SK-N-SH treated with all-trans-retinoic acid at 6 μM for 48 hours (cell line): Measurements from ENCODE around the gene ZNRF2.
A peak's percentile ranks its signal among the peaks of the same experiment; 100 is the strongest.

ENCODE experiments used
- ARNTL ChIP-seq: fragments of 450-650 bp; formaldehyde crosslinking; IDR thresholded peaks from 2 replicates; pipeline ENCODE4 v1.5.0; 2020; ENCODE audit warnings: low read depth, mild to moderate bottlenecking, moderate library complexity, borderline replicate concordance
- CREB5 ChIP-seq: fragments of 250-450 bp; sonication (Bioruptor Pico); IDR thresholded peaks from 2 replicates; pipeline ENCODE4 v1.5.1; 2020; ENCODE audit warnings: low read depth, mild to moderate bottlenecking, moderate library complexity
- CSDC2 ChIP-seq: fragments of 250-450 bp; sonication (Bioruptor Pico); IDR thresholded peaks from 2 replicates; pipeline ENCODE4 v1.5.0; 2020; ENCODE audit warnings: mild to moderate bottlenecking, moderate library complexity
- ISL1 ChIP-seq: fragments of 250-450 bp; sonication (Bioruptor Pico); IDR thresholded peaks from 2 replicates; pipeline ENCODE4 v2.1.2; 2022; ENCODE audit warnings: mild to moderate bottlenecking, moderate library complexity
- PPARA ChIP-seq: fragments of 250-450 bp; sonication (Bioruptor Pico); IDR thresholded peaks from 2 replicates; pipeline ENCODE4 v1.5.0; 2020; ENCODE audit warnings: mild to moderate bottlenecking, borderline replicate concordance
- ZFP3 ChIP-seq: fragments of 250-450 bp; sonication (Bioruptor Pico); IDR thresholded peaks from 2 replicates; pipeline ENCODE4 v1.5.0; 2020; ENCODE audit warnings: mild to moderate bottlenecking, moderate library complexity
- ZNF70 ChIP-seq: fragments of 450-650 bp; formaldehyde crosslinking; IDR thresholded peaks from 2 replicates; pipeline ENCODE4 v1.5.0; 2020; ENCODE audit warnings: mild to moderate bottlenecking, moderate library complexity
- TF ChIP-seq, protein P1 (sequence below): fragments of 250-450 bp; sonication (Bioruptor Pico); IDR thresholded peaks from 2 replicates; pipeline ENCODE4 v1.5.0; 2020; ENCODE audit warnings: mild to moderate bottlenecking, moderate library complexity

DNA sequence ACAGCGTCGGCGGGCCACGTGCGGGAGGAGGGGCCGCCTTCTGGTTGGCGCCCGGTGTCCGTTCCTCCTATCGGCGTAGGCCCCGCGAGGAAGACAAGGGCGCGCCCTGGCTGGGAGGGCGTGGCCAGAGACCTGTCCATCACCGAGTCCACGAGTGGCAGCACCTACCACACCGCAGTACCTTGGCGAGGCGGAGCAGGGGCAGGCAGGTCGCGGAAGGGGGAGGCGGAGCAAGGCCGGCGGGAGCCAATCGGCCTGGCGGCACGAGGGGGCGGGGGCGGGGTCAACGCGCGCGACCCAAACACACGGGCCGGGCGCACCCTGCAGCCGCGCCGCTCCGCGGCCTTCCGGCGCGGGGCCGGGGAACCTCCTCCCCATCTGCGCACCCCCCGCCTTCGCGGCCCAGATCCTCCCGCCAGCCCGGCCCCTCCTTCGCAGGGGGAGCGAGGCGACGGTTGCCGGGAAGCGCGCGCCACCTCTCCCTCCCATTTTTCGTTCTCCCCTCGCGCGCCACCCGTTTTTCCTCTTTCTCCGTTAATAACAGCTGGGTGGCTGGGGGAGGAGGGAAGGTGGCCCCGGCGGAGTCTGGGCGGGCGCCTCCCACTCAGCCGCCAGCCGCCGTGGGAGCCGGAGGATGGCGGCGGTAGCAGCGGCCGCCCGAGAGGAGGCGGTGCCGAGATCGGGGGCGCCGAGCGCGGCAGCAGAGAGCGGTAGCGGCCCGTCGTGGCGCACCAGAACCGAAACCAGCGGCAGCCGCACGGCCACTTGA is at the start of gene ZNRF2:
- TF ChIP-seq ZFP3 (CRISPR knock-in tag) (no peak), PPARA (CRISPR knock-in tag) (no peak), CREB5 (no peak), ISL1 (no peak), ZNF70 (CRISPR knock-in tag) (peak; percentile 8; the same call in 1 of the 2 replicates), CSDC2 (CRISPR knock-in tag) (0 out of 2 replicates have a peak, but pooled peaks have one; percentile 26), ARNTL (CRISPR knock-in tag) (no peak)
- TF ChIP-seq, protein P1, sequence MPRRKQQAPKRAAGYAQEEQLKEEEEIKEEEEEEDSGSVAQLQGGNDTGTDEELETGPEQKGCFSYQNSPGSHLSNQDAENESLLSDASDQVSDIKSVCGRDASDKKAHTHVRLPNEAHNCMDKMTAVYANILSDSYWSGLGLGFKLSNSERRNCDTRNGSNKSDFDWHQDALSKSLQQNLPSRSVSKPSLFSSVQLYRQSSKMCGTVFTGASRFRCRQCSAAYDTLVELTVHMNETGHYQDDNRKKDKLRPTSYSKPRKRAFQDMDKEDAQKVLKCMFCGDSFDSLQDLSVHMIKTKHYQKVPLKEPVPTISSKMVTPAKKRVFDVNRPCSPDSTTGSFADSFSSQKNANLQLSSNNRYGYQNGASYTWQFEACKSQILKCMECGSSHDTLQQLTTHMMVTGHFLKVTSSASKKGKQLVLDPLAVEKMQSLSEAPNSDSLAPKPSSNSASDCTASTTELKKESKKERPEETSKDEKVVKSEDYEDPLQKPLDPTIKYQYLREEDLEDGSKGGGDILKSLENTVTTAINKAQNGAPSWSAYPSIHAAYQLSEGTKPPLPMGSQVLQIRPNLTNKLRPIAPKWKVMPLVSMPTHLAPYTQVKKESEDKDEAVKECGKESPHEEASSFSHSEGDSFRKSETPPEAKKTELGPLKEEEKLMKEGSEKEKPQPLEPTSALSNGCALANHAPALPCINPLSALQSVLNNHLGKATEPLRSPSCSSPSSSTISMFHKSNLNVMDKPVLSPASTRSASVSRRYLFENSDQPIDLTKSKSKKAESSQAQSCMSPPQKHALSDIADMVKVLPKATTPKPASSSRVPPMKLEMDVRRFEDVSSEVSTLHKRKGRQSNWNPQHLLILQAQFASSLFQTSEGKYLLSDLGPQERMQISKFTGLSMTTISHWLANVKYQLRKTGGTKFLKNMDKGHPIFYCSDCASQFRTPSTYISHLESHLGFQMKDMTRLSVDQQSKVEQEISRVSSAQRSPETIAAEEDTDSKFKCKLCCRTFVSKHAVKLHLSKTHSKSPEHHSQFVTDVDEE (CRISPR knock-in tag), result peak; percentile 54; the same call in 1 of the 2 replicates
